Tibial nerve (tissue), 3 donors: ENCODE results near the gene RUNX2.

Experiments used
- POLR2A ChIP-seq, 2 donors: fragments of 450-650 bp; IDR thresholded peaks; one replicate each; pipeline ENCODE4 v1.6.1; 2017; ENCODE audit warnings: antibody characterized with exemption in 2 of 2, mild to moderate bottlenecking in 2 of 2, moderate library complexity in 2 of 2
- TF ChIP-seq, protein P1 (sequence below), 5 experiments: fragments of 200-600 bp in 3 of 5; fragments of 450-650 bp in 2 of 5; sonication (generic) in 3 of 5; IDR thresholded peaks; one replicate each; pipeline ENCODE4 v1.5.1; 2016 to 2019; ENCODE audit warnings: antibody characterized with exemption in 5 of 5, mild to moderate bottlenecking in 3 of 5, moderate library complexity in 2 of 5

DNA sequence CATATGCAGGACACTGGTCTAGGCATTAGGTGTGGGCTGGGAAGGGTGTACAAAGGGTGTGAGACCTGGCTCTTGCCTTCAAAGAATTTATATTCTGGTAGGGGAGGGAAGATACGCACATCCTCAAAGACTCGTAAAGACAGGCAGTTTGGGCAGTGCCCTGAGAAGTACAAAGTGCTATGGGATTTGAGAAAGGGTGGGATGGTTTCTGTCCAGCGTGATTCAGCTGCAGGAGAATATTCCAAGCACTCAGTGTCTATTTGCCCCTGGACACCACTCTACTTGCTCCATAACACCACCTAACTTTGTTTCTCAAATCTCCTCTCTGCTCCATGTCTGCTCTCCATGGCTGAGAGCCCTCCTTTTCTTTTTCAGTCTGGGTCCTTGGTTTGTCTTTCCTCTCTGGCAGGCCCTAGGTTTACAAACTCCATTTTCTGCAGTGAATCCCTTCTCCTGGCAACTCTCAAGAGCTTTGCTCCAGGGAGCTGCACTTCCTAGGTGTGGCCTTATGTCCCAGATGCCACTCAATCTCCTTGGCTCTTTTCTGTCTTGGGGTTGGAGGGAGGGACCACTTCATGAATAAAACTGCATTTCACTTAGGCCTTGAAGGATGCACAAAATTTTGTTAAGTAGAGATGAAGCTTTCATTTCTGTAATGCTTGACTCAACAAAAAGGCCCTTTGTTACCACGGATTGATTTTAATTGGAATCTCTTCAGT lies 377.2 kb downstream of the RUNX2 start:
- TF ChIP-seq, protein P1, sequence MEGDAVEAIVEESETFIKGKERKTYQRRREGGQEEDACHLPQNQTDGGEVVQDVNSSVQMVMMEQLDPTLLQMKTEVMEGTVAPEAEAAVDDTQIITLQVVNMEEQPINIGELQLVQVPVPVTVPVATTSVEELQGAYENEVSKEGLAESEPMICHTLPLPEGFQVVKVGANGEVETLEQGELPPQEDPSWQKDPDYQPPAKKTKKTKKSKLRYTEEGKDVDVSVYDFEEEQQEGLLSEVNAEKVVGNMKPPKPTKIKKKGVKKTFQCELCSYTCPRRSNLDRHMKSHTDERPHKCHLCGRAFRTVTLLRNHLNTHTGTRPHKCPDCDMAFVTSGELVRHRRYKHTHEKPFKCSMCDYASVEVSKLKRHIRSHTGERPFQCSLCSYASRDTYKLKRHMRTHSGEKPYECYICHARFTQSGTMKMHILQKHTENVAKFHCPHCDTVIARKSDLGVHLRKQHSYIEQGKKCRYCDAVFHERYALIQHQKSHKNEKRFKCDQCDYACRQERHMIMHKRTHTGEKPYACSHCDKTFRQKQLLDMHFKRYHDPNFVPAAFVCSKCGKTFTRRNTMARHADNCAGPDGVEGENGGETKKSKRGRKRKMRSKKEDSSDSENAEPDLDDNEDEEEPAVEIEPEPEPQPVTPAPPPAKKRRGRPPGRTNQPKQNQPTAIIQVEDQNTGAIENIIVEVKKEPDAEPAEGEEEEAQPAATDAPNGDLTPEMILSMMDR (IDR thresholded peaks at IDR 0.05) = no peak
- no peak for TF ChIP-seq POLR2A (IDR thresholded peaks at IDR 0.05)
